Nephron progenitor cell (in vitro differentiated cells): ENCODE data around the gene SCAMP2.

ENCODE experiments used
- DNase-seq: peaks from one replicate; pipeline ENCODE4 v3.0.0; 2021
- H3K27ac Mint-ChIP-seq: 2 replicates; pipeline ENCODE4 v1.8.0; 2021; ENCODE audit warnings: mild to moderate bottlenecking, moderate library complexity, mixed read lengths
- H3K27me3 Mint-ChIP-seq: 2 replicates; pipeline ENCODE4 v1.8.0; 2021; ENCODE audit warnings: mild to moderate bottlenecking, low read depth, mixed read lengths; ENCODE audit not compliant: poor library complexity
- H3K36me3 Mint-ChIP-seq: 2 replicates; pipeline ENCODE4 v1.8.0; 2021; ENCODE audit warnings: low read depth, mixed read lengths
- H3K4me1 Mint-ChIP-seq: 2 replicates; pipeline ENCODE4 v1.8.0; 2021; ENCODE audit warnings: mixed read lengths
- H3K4me3 Mint-ChIP-seq: 2 replicates; pipeline ENCODE4 v1.8.0; 2021; ENCODE audit warnings: mild to moderate bottlenecking, moderate library complexity, mixed read lengths
- H3K9me3 Mint-ChIP-seq: 2 replicates; pipeline ENCODE4 v1.8.0; 2021; ENCODE audit warnings: mild to moderate bottlenecking, moderate library complexity, mixed read lengths
- CTCF ChIP-seq: fragments of 200-600 bp; sonication (generic); IDR thresholded peaks from 2 replicates; pipeline ENCODE4 v1.5.0; 2021; ENCODE audit warnings: antibody characterized with exemption

Gene SCAMP2

GRCh38 chr15:74855857-74856256, 17.3 kb downstream of the SCAMP2 start:
- Mint-ChIP-seq H3K36me3 (peaks cover 5% of the 10 kb centered on the region), H3K4me1 (peaks cover 25% of the 10 kb centered on the region), H3K27me3 (no peaks in the 10 kb centered on the region), H3K9me3 (no peaks in the 10 kb centered on the region), H3K4me3 (no peak overlapping the region), H3K27ac (no peak overlapping the region)
- TF ChIP-seq CTCF = no peak
- no peak for DNase-seq

- no peaks in the 10 kb centered on the region for H3K27me3 Mint-ChIP-seq
- no peak for DNase-seq
- no peak overlapping the region for H3K4me3 Mint-ChIP-seq
- H3K27ac Mint-ChIP-seq = no peak overlapping the region
- H3K9me3 Mint-ChIP-seq = no peaks in the 10 kb centered on the region
- H3K36me3 Mint-ChIP-seq = peaks cover 5% of the 10 kb centered on the region
- no peak for TF ChIP-seq CTCF
- H3K4me1 Mint-ChIP-seq = peaks cover 25% of the 10 kb centered on the region
Measured at GRCh38 chr15:74854453-74855022, 18.6 kb downstream of the SCAMP2 start.

- no peak for TF ChIP-seq CTCF
- peaks cover 21% of the 10 kb centered on the region for H3K36me3 Mint-ChIP-seq
- no peaks in the 10 kb centered on the region for H3K27me3 Mint-ChIP-seq
- H3K9me3 Mint-ChIP-seq = no peaks in the 10 kb centered on the region
- no peak overlapping the region for H3K4me3 Mint-ChIP-seq
- no peak for DNase-seq
- H3K4me1 Mint-ChIP-seq = peaks cover 11% of the 10 kb centered on the region
- no peak overlapping the region for H3K27ac Mint-ChIP-seq
Measured at GRCh38 chr15:74851960-74852359, 21.2 kb downstream of the SCAMP2 start.

GRCh38 chr15:74850393-74850792, 22.8 kb downstream of the SCAMP2 start:
- H3K4me1 Mint-ChIP-seq = peaks cover 9% of the 10 kb centered on the region
- peaks cover 25% of the 10 kb centered on the region for H3K36me3 Mint-ChIP-seq
- no peak overlapping the region for H3K27ac Mint-ChIP-seq
- no peak for TF ChIP-seq CTCF
- H3K4me3 Mint-ChIP-seq = no peak overlapping the region
- H3K9me3 Mint-ChIP-seq = no peaks in the 10 kb centered on the region
- H3K27me3 Mint-ChIP-seq = no peaks in the 10 kb centered on the region
- no peak for DNase-seq

GRCh38 chr15:74847432-74847831, 25.7 kb downstream of the SCAMP2 start:
- no peak for DNase-seq
- Mint-ChIP-seq H3K27ac (no peak overlapping the region), H3K4me3 (no peak overlapping the region), H3K9me3 (no peaks in the 10 kb centered on the region), H3K27me3 (no peaks in the 10 kb centered on the region), H3K4me1 (peaks cover 22% of the 10 kb centered on the region), H3K36me3 (peaks cover 31% of the 10 kb centered on the region)
- TF ChIP-seq CTCF = no peak

GRCh38 chr15:74845581-74845980, 27.6 kb downstream of the SCAMP2 start:
- H3K4me1 Mint-ChIP-seq = peaks cover 40% of the 10 kb centered on the region
- TF ChIP-seq CTCF = no peak
- no peak for DNase-seq
- no peaks in the 10 kb centered on the region for H3K9me3 Mint-ChIP-seq
- H3K27me3 Mint-ChIP-seq = no peaks in the 10 kb centered on the region
- peaks cover 26% of the 10 kb centered on the region for H3K36me3 Mint-ChIP-seq
- H3K4me3 Mint-ChIP-seq = no peak overlapping the region
- no peak overlapping the region for H3K27ac Mint-ChIP-seq
